GM23338 (cell line): Measurements from ENCODE around the gene DRD2. TPM values are rescaled to one million over a fixed set of nuclear protein-coding genes. Genes with fewer than 3 reads are reported as not detected.

Experiments used
- ATAC-seq: fragments of 200-7000 bp; cut with Tn5 transposase; 3 replicates; pipeline ENCODE4 v1.9.1; 2020
- DNase-seq: peaks from one replicate; pipeline ENCODE4 v3.0.0-alpha.2; 2015; ENCODE audit warnings: low spot score
- H2AFZ ChIP-seq: fragments of 200-600 bp; sonication (generic); 2 replicates; pipeline ENCODE4 v1.8.0; 2016; ENCODE audit warnings: antibody characterized with exemption, mild to moderate bottlenecking, moderate library complexity
- H3F3A ChIP-seq: fragments of 200-600 bp; sonication (generic); replicated peaks from 2 replicates; pipeline ENCODE4 v1.8.0; 2017; ENCODE audit warnings: antibody characterized with exemption, mixed run types, low read depth
- H3K27ac ChIP-seq: fragments of 200-600 bp; sonication (generic); 2 replicates; pipeline ENCODE4 v1.6.1; 2016; ENCODE audit warnings: low read depth
- H3K27me3 ChIP-seq: fragments of 200-600 bp; sonication (generic); 2 replicates; pipeline ENCODE4 v1.8.0; 2016; ENCODE audit warnings: mild to moderate bottlenecking, mixed run types, moderate library complexity; ENCODE audit not compliant: insufficient read depth
- H3K36me3 ChIP-seq: fragments of 200-600 bp; sonication (generic); 2 replicates; pipeline ENCODE4 v1.8.0; 2016; ENCODE audit warnings: mild to moderate bottlenecking; ENCODE audit not compliant: insufficient read depth
- H3K4me1 ChIP-seq: fragments of 200-600 bp; sonication (generic); 2 replicates; pipeline ENCODE4 v1.8.0; 2016; ENCODE audit warnings: mild to moderate bottlenecking, moderate library complexity; ENCODE audit not compliant: insufficient read depth
- H3K4me2 ChIP-seq: fragments of 200-600 bp; sonication (generic); 2 replicates; pipeline ENCODE4 v1.7.1; 2017; ENCODE audit warnings: mixed run types
- H3K4me3 ChIP-seq: fragments of 200-600 bp; sonication (generic); 2 replicates; pipeline ENCODE4 v1.6.1; 2016; ENCODE audit warnings: mixed run types
- H3K79me2 ChIP-seq: fragments of 200-600 bp; sonication (generic); replicated peaks from 2 replicates; pipeline ENCODE4 v1.8.0; 2017; ENCODE audit warnings: mild to moderate bottlenecking; ENCODE audit not compliant: insufficient read depth
- H3K9me2 ChIP-seq: fragments of 200-600 bp; sonication (generic); 2 replicates; pipeline ENCODE4 v1.8.0; 2017; ENCODE audit not compliant: insufficient read depth
- H4K20me1 ChIP-seq: fragments of 200-600 bp; sonication (generic); replicated peaks from 2 replicates; pipeline ENCODE4 v1.8.0; 2017; ENCODE audit warnings: mild to moderate bottlenecking; ENCODE audit not compliant: insufficient read depth
- H3K27ac Mint-ChIP-seq: 2 replicates; pipeline ENCODE4 v1.8.0; 2020; ENCODE audit warnings: inconsistent platforms, mild to moderate bottlenecking, moderate library complexity, mixed read lengths
- H3K27me3 Mint-ChIP-seq: 3 replicates; pipeline ENCODE4 v1.8.0; 2022; ENCODE audit warnings: low read depth, mild to moderate bottlenecking, moderate library complexity, mixed read lengths, inconsistent platforms; ENCODE audit not compliant: insufficient read depth, poor library complexity
- H3K36me3 Mint-ChIP-seq: 3 replicates; pipeline ENCODE4 v1.8.0; 2021; ENCODE audit warnings: low read depth, mild to moderate bottlenecking, inconsistent platforms, moderate library complexity, mixed read lengths
- H3K4me1 Mint-ChIP-seq: 3 replicates; pipeline ENCODE4 v1.8.0; 2020; ENCODE audit warnings: mild to moderate bottlenecking, inconsistent platforms, mixed read lengths
- H3K4me3 Mint-ChIP-seq: 3 replicates; pipeline ENCODE4 v1.8.0; 2021; ENCODE audit warnings: moderate library complexity, mild to moderate bottlenecking, inconsistent platforms, mixed read lengths
- H3K9me3 Mint-ChIP-seq: 3 replicates; pipeline ENCODE4 v1.8.0; 2020; ENCODE audit warnings: moderate library complexity, mild to moderate bottlenecking, inconsistent platforms, mixed read lengths
- EZH2 ChIP-seq: fragments of 200-600 bp; sonication (generic); IDR thresholded peaks from one replicate; pipeline ENCODE4 v1.8.0; 2017; ENCODE audit warnings: antibody characterized with exemption, mild to moderate bottlenecking, low read depth; ENCODE audit not compliant: unreplicated experiment
- JUNB ChIP-seq: IDR thresholded peaks from one replicate; pipeline ENCODE4 v1.6.1; 2016; ENCODE audit warnings: antibody characterized with exemption; ENCODE audit not compliant: unreplicated experiment
- NANOG ChIP-seq: IDR thresholded peaks from 2 replicates; pipeline ENCODE4 v1.6.1; 2016; ENCODE audit warnings: antibody characterized with exemption, borderline replicate concordance
- POLR2AphosphoS5 ChIP-seq: IDR thresholded peaks from 2 replicates; pipeline ENCODE4 v1.6.1; 2016; ENCODE audit warnings: antibody characterized with exemption, low read depth
- STAT1 ChIP-seq: IDR thresholded peaks from one replicate; pipeline ENCODE4 v1.6.1; 2016; ENCODE audit warnings: antibody characterized with exemption; ENCODE audit not compliant: unreplicated experiment
- ZNF114 ChIP-seq: fragments of 250-450 bp; sonication (Bioruptor Pico); IDR thresholded peaks from 2 replicates; pipeline ENCODE4 v1.5.0; 2020; ENCODE audit warnings: mild to moderate bottlenecking, moderate library complexity
- ZNF331 ChIP-seq: fragments of 250-450 bp; sonication (Bioruptor Pico); IDR thresholded peaks from 2 replicates; pipeline ENCODE4 v1.5.0; 2020; ENCODE audit warnings: low read depth, mild to moderate bottlenecking, moderate library complexity
- polyA plus RNA-seq: library from polyadenylated mRNA; unstranded; fragments of >200 nt; fragmentation: Nextera tagmentation; extraction: Ambion mirVana; gene quantifications from 2 replicates; pipeline ENCODE4 v1.2.1, GENCODE V29; 2016
- total RNA-seq: library from RNA; depleted of rRNA; stranded (reverse); fragments of >200 nt; shearing (Covaris generic); gene quantifications from 2 replicates; pipeline ENCODE4 v1.2.3, GENCODE V29; 2014
- TF ChIP-seq, protein P1 (sequence below): fragments of 250-450 bp; sonication (Bioruptor Pico); IDR thresholded peaks from 2 replicates; pipeline ENCODE4 v1.5.0; 2020; ENCODE audit warnings: mild to moderate bottlenecking, moderate library complexity
- TF ChIP-seq, protein P2 (sequence below), 2 experiments: fragments of 200-600 bp in 1 of 2; sonication (generic) in 1 of 2; conservative IDR thresholded peaks; 2 replicates each; pipeline versions ENCODE4 v1.5.1 to v1.6.1; 2016 to 2017; ENCODE audit warnings: antibody characterized with exemption in 2 of 2, low read depth in 2 of 2, mild to moderate bottlenecking in 2 of 2, moderate library complexity in 1 of 2
- TF ChIP-seq, protein P3 (sequence below): IDR thresholded peaks from 2 replicates; pipeline ENCODE4 v1.6.1; 2016; ENCODE audit warnings: antibody characterized with exemption

Gene DRD2
- total and polyA plus RNA-seq, 2 experiments from 2014 or later, result 0.21 to 0.66 TPM

DNA sequence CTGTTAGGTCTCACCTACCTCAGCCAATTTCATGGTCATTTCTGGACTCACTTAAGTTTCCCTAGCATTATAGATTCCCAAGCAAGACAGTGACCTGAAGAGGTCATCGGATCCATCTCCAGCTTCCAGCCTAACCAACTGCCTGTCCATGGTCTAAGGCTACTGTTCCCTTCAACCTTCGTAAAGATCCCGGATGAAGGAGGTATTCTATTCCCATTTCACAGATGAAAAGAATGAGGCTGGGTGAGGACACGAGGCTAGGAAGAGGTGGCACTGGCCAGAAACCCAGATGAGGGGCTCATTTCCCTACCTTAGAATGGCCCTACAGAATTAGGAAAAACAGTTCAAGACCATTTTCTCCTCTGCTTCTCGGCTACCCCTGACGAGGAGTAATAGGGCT is 31.3 kb upstream of the DRD2 start:
- H3K4me2 ChIP-seq, result no peak overlapping the region
- H4K20me1 ChIP-seq, result no peaks in the 10 kb centered on the region
- H3K36me3 ChIP-seq, result no peaks in the 10 kb centered on the region
- no peak for ATAC-seq
- no peak for TF ChIP-seq EZH2
- no peaks in the 10 kb centered on the region for H3K79me2 ChIP-seq
- H3K27me3 ChIP-seq, result no peaks in the 10 kb centered on the region
- no peaks in the 10 kb centered on the region for H3K4me1 ChIP-seq
- no peak overlapping the region for H3K27ac ChIP-seq
- H3K4me3 ChIP-seq, result no peak overlapping the region
- no peak overlapping the region for H2AFZ ChIP-seq
- H3F3A ChIP-seq, result no peaks in the 10 kb centered on the region
- Mint-ChIP-seq H3K4me3 (no peak overlapping the region), H3K36me3 (no peaks in the 10 kb centered on the region), H3K27me3 (peaks cover 1% of the 10 kb centered on the region), H3K4me1 (peaks cover 4% of the 10 kb centered on the region; the same call in 1 of the 3 replicates), H3K27ac (no peak overlapping the region), H3K9me3 (no peaks in the 10 kb centered on the region)
- no peak for DNase-seq
- H3K9me2 ChIP-seq, result peaks cover 8% of the 10 kb centered on the region

DNA sequence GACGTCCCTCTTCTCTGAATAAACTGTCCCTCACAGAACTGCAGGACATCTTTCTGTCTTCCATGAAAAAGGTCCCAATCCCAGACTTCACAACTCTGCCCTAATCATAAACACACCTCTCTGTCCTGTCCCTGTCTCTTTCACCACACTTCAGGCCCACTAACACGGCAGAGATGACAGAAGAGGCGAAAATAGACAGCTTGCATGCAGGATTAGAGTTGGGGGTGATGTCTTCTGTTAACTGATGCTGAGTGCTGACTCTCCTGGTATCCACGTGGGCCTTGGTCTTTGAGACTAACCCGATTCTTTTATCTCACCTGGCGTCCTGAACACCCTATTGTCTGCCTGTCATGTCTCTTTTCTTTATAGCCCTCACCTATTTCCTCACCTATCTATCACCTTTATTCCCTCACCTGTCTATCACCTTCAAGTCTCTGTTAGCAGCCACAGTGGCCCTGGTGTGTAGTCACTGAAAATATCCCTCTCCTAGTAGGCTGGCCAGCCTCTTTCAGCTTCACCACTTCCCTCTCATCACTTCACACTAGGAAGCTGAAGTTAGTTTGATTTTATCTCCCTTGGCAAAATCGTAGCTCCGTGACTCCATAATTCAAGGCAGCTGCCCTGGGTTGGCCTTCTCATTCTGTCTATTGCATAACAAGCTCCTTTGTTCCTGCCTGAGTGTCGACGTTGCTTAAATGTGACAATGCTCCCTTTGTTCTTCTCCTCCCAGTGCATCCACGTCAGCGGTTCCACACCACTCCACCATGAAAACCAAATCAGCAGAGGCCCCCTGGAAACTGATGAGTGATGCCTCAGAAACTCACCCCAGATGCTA is 30.6 kb upstream of the DRD2 start:
- H3K4me1 Mint-ChIP-seq, result peaks cover 4% of the 10 kb centered on the region; the same call in 1 of the 3 replicates
- H3K4me3 Mint-ChIP-seq, result no peak overlapping the region
- Histone ChIP-seq H3K9me2 (peaks cover 8% of the 10 kb centered on the region), H3K36me3 (no peaks in the 10 kb centered on the region), H3K27ac (no peak overlapping the region), H3F3A (no peaks in the 10 kb centered on the region), H4K20me1 (no peaks in the 10 kb centered on the region), H2AFZ (no peak overlapping the region), H3K79me2 (no peaks in the 10 kb centered on the region), H3K4me2 (no peak overlapping the region), H3K4me1 (no peaks in the 10 kb centered on the region), H3K4me3 (no peak overlapping the region), H3K27me3 (no peaks in the 10 kb centered on the region)
- H3K9me3 Mint-ChIP-seq, result no peaks in the 10 kb centered on the region
- H3K27me3 Mint-ChIP-seq, result peaks cover 1% of the 10 kb centered on the region
- ATAC-seq, result no peak
- H3K27ac Mint-ChIP-seq, result no peak overlapping the region
- no peaks in the 10 kb centered on the region for H3K36me3 Mint-ChIP-seq
- no peak for DNase-seq
- no peak for TF ChIP-seq STAT1
- TF ChIP-seq, protein P1, sequence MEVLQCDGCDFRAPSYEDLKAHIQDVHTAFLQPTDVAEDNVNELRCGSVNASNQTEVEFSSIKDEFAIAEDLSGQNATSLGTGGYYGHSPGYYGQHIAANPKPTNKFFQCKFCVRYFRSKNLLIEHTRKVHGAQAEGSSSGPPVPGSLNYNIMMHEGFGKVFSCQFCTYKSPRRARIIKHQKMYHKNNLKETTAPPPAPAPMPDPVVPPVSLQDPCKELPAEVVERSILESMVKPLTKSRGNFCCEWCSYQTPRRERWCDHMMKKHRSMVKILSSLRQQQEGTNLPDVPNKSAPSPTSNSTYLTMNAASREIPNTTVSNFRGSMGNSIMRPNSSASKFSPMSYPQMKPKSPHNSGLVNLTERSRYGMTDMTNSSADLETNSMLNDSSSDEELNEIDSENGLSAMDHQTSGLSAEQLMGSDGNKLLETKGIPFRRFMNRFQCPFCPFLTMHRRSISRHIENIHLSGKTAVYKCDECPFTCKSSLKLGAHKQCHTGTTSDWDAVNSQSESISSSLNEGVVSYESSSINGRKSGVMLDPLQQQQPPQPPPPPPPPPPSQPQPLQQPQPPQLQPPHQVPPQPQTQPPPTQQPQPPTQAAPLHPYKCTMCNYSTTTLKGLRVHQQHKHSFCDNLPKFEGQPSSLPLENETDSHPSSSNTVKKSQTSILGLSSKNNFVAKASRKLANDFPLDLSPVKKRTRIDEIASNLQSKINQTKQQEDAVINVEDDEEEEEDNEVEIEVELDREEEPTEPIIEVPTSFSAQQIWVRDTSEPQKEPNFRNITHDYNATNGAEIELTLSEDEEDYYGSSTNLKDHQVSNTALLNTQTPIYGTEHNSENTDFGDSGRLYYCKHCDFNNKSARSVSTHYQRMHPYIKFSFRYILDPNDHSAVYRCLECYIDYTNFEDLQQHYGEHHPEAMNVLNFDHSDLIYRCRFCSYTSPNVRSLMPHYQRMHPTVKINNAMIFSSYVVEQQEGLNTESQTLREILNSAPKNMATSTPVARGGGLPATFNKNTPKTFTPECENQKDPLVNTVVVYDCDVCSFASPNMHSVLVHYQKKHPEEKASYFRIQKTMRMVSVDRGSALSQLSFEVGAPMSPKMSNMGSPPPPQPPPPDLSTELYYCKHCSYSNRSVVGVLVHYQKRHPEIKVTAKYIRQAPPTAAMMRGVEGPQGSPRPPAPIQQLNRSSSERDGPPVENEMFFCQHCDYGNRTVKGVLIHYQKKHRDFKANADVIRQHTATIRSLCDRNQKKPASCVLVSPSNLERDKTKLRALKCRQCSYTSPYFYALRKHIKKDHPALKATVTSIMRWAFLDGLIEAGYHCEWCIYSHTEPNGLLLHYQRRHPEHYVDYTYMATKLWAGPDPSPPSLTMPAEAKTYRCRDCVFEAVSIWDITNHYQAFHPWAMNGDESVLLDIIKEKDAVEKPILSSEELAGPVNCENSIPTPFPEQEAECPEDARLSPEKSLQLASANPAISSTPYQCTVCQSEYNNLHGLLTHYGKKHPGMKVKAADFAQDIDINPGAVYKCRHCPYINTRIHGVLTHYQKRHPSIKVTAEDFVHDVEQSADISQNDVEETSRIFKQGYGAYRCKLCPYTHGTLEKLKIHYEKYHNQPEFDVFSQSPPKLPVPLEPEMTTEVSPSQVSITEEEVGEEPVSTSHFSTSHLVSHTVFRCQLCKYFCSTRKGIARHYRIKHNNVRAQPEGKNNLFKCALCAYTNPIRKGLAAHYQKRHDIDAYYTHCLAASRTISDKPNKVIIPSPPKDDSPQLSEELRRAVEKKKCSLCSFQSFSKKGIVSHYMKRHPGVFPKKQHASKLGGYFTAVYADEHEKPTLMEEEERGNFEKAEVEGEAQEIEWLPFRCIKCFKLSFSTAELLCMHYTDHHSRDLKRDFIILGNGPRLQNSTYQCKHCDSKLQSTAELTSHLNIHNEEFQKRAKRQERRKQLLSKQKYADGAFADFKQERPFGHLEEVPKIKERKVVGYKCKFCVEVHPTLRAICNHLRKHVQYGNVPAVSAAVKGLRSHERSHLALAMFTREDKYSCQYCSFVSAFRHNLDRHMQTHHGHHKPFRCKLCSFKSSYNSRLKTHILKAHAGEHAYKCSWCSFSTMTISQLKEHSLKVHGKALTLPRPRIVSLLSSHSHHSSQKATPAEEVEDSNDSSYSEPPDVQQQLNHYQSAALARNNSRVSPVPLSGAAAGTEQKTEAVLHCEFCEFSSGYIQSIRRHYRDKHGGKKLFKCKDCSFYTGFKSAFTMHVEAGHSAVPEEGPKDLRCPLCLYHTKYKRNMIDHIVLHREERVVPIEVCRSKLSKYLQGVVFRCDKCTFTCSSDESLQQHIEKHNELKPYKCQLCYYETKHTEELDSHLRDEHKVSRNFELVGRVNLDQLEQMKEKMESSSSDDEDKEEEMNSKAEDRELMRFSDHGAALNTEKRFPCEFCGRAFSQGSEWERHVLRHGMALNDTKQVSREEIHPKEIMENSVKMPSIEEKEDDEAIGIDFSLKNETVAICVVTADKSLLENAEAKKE (CRISPR knock-in tag), result no peak
- TF ChIP-seq, protein P2, sequence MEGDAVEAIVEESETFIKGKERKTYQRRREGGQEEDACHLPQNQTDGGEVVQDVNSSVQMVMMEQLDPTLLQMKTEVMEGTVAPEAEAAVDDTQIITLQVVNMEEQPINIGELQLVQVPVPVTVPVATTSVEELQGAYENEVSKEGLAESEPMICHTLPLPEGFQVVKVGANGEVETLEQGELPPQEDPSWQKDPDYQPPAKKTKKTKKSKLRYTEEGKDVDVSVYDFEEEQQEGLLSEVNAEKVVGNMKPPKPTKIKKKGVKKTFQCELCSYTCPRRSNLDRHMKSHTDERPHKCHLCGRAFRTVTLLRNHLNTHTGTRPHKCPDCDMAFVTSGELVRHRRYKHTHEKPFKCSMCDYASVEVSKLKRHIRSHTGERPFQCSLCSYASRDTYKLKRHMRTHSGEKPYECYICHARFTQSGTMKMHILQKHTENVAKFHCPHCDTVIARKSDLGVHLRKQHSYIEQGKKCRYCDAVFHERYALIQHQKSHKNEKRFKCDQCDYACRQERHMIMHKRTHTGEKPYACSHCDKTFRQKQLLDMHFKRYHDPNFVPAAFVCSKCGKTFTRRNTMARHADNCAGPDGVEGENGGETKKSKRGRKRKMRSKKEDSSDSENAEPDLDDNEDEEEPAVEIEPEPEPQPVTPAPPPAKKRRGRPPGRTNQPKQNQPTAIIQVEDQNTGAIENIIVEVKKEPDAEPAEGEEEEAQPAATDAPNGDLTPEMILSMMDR (conservative IDR thresholded peaks at IDR 0.05; ENCODE audit: low read depth in 2 of 2), result no peak
- no peak for TF ChIP-seq EZH2
- TF ChIP-seq, protein P3, sequence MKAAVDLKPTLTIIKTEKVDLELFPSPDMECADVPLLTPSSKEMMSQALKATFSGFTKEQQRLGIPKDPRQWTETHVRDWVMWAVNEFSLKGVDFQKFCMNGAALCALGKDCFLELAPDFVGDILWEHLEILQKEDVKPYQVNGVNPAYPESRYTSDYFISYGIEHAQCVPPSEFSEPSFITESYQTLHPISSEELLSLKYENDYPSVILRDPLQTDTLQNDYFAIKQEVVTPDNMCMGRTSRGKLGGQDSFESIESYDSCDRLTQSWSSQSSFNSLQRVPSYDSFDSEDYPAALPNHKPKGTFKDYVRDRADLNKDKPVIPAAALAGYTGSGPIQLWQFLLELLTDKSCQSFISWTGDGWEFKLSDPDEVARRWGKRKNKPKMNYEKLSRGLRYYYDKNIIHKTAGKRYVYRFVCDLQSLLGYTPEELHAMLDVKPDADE, result no peak
- no peak for TF ChIP-seq ZNF114 (CRISPR knock-in tag)
- no peak for TF ChIP-seq ZNF331 (CRISPR knock-in tag)
- no peak for TF ChIP-seq NANOG
- TF ChIP-seq JUNB, result no peak
- TF ChIP-seq POLR2AphosphoS5, result no peak
